Neural progenitor cell (in vitro differentiated cells): Measurements from ENCODE around the gene TGM6.

Experiments used
- CTCF ChIP-seq: fragments of 200-600 bp; sonication (generic); IDR thresholded peaks from 2 replicates; pipeline ENCODE4 v1.5.1; 2017; ENCODE audit warnings: antibody characterized with exemption, mild to moderate bottlenecking
- EZH2 ChIP-seq: fragments of 200-600 bp; sonication (generic); IDR thresholded peaks from 2 replicates; pipeline ENCODE4 v1.6.1; 2017; ENCODE audit warnings: antibody characterized with exemption, mild to moderate bottlenecking, moderate library complexity

GRCh38 chr20:2480381-2480780, 99.7 kb downstream of the TGM6 start:
- no peak for TF ChIP-seq CTCF
- TF ChIP-seq EZH2: no peak
